ENCODE results near the gene EPS8L1. TPM values are rescaled to one million over a fixed set of nuclear protein-coding genes. Genes with fewer than 3 reads are reported as not detected.

The EPS8L1 gene
- polyA plus RNA-seq, 1 of the 3 experiments (the other 2 are of a cell fraction) = 12.9 TPM

DNA sequence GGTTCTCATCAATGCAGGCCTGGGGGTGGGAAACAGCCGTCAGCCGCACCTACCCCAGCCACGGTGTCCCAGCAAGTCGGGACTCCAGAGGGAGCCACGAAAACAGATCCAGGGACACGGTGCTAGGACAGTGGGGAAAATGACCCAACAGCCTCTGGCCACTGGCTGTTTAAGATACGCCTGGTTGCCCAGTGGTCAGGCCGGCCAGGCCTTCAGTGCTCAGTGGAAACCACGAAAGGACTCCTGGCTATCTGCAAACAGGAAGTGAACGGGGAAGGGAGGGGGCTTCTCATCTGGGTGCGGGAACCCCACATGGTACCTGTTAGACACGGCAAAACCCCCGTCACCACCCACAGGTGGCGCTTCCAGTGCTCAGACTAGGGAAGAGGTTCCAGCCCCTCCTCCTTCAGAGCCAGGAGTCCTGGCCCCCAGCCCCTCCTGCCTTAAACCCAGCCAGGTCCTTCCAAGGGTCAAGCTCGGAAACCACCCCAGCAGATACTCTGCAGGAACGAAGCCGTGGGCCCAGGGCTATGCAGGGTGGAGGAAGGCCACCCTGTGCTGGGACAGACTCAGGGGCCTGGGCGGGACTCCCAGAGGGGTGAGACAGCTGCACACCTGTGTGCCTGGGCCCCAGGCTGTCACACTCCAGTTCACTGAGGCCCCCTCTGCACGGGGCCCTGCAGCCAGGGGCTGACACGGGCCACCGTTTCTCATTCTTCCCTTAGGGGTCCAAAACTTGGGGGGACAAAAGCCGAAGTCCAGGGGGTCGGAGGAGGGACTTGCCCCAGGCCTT, 37.3 kb downstream of the EPS8L1 start:
- ChIA-PET CTCF (interaction anchor here (6.2 kb wide), 1 partner anchor 24 kb away, joined by 38 read pairs; no protein-coding TSS in a partner anchor), POLR2A (no interaction called here)
- peaks cover 3 to 13% of the 10 kb centered on the region in 2 experiments for H3K36me3 ChIP-seq (replicated peaks in 1 of 2; ENCODE audit: control insufficient read depth in 1 of 2, insufficient read depth in 2 of 2, low read length in 1 of 2)
- peaks cover 9 to 24% of the 10 kb centered on the region in 2 experiments; a peak in 3 of 4 replicates for H3K4me1 ChIP-seq (ENCODE audit: control insufficient read depth in 1 of 2, insufficient read depth in 2 of 2, low read depth in 1 of 2, low read length in 1 of 2)
- TF ChIP-seq JUND (IDR thresholded peaks at IDR 0.05) (no peak), FOXM1 (IDR thresholded peaks at IDR 0.05; ENCODE audit: low read depth) (no peak), MXI1 (IDR thresholded peaks at IDR 0.05; ENCODE audit: low read depth, low read length) (no peak), MEF2A (IDR thresholded peaks at IDR 0.05; ENCODE audit: borderline replicate concordance, low read depth) (no peak), NFIC (IDR thresholded peaks at IDR 0.05; ENCODE audit: borderline replicate concordance) (no peak), SMC3 (IDR thresholded peaks at IDR 0.05; ENCODE audit: low read depth, low read length) (no peak), RFX5 (IDR thresholded peaks at IDR 0.05; ENCODE audit: low read length) (no peak)
- TF ChIP-seq, protein P1, sequence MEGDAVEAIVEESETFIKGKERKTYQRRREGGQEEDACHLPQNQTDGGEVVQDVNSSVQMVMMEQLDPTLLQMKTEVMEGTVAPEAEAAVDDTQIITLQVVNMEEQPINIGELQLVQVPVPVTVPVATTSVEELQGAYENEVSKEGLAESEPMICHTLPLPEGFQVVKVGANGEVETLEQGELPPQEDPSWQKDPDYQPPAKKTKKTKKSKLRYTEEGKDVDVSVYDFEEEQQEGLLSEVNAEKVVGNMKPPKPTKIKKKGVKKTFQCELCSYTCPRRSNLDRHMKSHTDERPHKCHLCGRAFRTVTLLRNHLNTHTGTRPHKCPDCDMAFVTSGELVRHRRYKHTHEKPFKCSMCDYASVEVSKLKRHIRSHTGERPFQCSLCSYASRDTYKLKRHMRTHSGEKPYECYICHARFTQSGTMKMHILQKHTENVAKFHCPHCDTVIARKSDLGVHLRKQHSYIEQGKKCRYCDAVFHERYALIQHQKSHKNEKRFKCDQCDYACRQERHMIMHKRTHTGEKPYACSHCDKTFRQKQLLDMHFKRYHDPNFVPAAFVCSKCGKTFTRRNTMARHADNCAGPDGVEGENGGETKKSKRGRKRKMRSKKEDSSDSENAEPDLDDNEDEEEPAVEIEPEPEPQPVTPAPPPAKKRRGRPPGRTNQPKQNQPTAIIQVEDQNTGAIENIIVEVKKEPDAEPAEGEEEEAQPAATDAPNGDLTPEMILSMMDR (IDR thresholded peaks at IDR 0.05) = no peak
- H3K9ac ChIP-seq = peak overlapping the region; percentile 33; the same call in 1 of the 2 replicates
- no peak overlapping the region for H3K4me3 ChIP-seq (ENCODE audit: low read depth in 2 of 2, low read length in 1 of 2)
- 89% methylated on average over 21 of the region's 23 CpGs for WGBS (ENCODE audit: low lambda C conversion rate)
- peak; percentile 30 for DNase-seq
- H3K27me3 ChIP-seq (ENCODE audit: insufficient read depth) = no peaks in the 10 kb centered on the region
- H4K20me1 ChIP-seq (ENCODE audit: insufficient read depth) = peaks cover 56% of the 10 kb centered on the region
- H3K27ac ChIP-seq (ENCODE audit: low read depth in 2 of 2, low read length in 1 of 2) = peak overlapping the region in 1 of 2 experiments; percentile 66; a peak in 1 of 4 replicates
- peaks cover 72% of the 10 kb centered on the region for H3K79me2 ChIP-seq (ENCODE audit: insufficient read depth)
- H3K4me2 ChIP-seq = 0 out of 2 replicates have a peak overlapping the region, but pooled peaks have one; percentile 7
- H3K9me2 ChIP-seq = no peaks in the 10 kb centered on the region
- H3K9me3 ChIP-seq = no peaks in the 10 kb centered on the region
- peaks cover 5% of the 10 kb centered on the region for H3F3A ChIP-seq (replicated peaks; ENCODE audit: insufficient read depth)
- H2AFZ ChIP-seq (ENCODE audit: low read depth) = no peak overlapping the region

DNA sequence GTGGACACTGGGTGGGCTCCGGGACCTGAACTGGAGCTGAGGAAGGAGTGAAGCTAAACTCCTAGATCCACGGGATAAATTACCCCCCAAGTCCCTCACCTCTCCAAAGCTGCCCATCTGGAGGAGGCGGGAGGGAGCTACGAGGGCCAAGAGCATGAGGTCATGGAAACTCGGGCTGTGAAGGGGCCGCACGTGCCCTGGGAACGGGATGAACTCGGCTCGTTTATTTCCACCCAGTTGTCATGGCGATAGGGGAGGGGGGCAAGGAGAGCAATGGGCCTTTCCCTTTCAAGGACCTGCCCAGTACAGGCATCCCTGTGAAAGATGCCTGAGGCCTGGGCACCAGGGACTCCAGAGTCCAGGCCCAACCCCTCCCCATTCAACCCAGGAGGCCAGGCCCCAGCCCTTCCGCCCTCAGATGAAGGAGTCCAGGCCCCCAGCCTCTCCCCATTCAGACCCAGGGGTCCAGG, 37.9 kb downstream of the EPS8L1 start:
- no peaks in the 10 kb centered on the region for H3K9me2 ChIP-seq
- H3K9ac ChIP-seq = peak overlapping the region; percentile 33; the same call in 1 of the 2 replicates
- peaks cover 9 to 27% of the 10 kb centered on the region in 2 experiments; a peak in 3 of 4 replicates for H3K4me1 ChIP-seq (ENCODE audit: control insufficient read depth in 1 of 2, insufficient read depth in 2 of 2, low read depth in 1 of 2, low read length in 1 of 2)
- H3K4me3 ChIP-seq (ENCODE audit: low read depth in 2 of 2, low read length in 1 of 2) = no peak overlapping the region
- no peak overlapping the region for H2AFZ ChIP-seq (ENCODE audit: low read depth)
- TF ChIP-seq FOXM1 (IDR thresholded peaks at IDR 0.05; ENCODE audit: low read depth) = no peak
- TF ChIP-seq, protein P2, sequence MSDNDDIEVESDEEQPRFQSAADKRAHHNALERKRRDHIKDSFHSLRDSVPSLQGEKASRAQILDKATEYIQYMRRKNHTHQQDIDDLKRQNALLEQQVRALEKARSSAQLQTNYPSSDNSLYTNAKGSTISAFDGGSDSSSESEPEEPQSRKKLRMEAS (IDR thresholded peaks at IDR 0.05; ENCODE audit: low read depth) = peak; percentile 84
- peaks cover 5% of the 10 kb centered on the region for H3F3A ChIP-seq (replicated peaks; ENCODE audit: insufficient read depth)
- DNase-seq = peak; percentile 70
- no peaks in the 10 kb centered on the region for H3K27me3 ChIP-seq (ENCODE audit: insufficient read depth)
- ChIA-PET CTCF (interaction anchor here (6.2 kb wide), 1 partner anchor 25 kb away, joined by 38 read pairs; no protein-coding TSS in a partner anchor), POLR2A (no interaction called here)
- H3K36me3 ChIP-seq (replicated peaks in 1 of 2; ENCODE audit: control insufficient read depth in 1 of 2, insufficient read depth in 2 of 2, low read length in 1 of 2) = peaks cover 3 to 13% of the 10 kb centered on the region in 2 experiments
- WGBS (ENCODE audit: low lambda C conversion rate) = 50% methylated on average over 12 of the region's 12 CpGs
- H3K4me2 ChIP-seq = peak overlapping the region; percentile 47; the same call in 1 of the 2 replicates
- peaks cover 67% of the 10 kb centered on the region for H3K79me2 ChIP-seq (ENCODE audit: insufficient read depth)
- peak overlapping the region in 1 of 2 experiments; percentile 66; a peak in 2 of 4 replicates for H3K27ac ChIP-seq (ENCODE audit: low read depth in 2 of 2, low read length in 1 of 2)
- no peaks in the 10 kb centered on the region for H3K9me3 ChIP-seq
- H4K20me1 ChIP-seq (ENCODE audit: insufficient read depth) = peaks cover 56% of the 10 kb centered on the region
